ENCODE measurements around the gene CCDC137.

GRCh38 chr17:81715872-81716673, 49.5 kb downstream of the CCDC137 start:
- no peak for TF ChIP-seq CTCF (IDR thresholded peaks at IDR 0.05)
- TF ChIP-seq POLR2A (IDR thresholded peaks at IDR 0.05), result no peak

Data from esophagus squamous epithelium (tissue), 4 donors.